ENCODE measurements around the gene CRYL1. TPM values are rescaled to one million over a fixed set of nuclear protein-coding genes. Genes with fewer than 3 reads are reported as not detected.

The CRYL1 gene
- total RNA-seq, 1 donor from 2014 or later, result 36.8 TPM

DNA sequence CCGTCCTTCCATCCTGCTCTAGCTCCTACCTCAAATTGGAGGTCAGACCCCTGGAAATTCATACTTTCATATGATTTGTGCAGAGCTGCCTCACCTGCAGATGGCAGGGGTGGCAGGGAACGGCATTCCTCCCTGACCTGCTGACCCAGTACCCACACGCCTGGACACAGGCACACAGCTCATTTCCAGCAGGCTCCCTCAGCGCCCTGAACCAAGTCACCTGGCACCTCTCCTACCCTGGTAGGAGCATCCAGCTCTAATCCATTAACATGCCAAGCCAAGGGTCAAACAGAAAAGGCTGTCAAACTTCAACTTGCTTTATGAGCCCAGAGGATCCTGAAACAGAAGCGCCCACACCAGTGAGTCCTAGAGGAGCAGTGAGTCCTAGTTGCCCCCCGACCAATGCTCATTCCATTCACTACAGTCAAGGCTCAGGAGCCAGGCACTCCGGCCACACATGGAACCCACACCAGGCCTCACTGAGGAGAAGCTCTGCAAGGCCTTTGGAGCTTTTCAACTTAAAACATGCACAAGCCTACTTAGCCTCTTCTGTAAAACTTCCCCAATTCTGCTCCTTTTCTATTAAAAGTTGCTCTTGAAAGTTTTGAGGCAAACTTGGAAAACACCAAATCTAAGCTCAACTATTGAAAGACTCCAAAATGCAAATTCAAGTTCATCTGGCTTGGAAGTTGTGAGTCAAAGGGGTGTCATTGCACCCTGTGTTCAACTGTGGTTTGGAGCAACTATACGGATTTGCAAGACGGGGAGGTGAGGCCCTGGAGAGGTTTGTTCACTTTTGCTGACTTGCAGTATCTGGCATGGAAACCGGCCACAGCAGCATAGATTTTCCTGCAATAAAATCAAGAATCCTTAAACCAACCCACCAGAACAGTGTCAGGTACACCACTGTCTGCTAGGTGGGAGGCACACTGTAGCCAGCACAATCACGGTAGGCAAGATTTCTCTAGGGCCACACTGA lies 96.7 kb downstream of the CRYL1 start:
- no peak for DNase-seq (ENCODE audit: low read depth in 2 of 2)

- DNase-seq (ENCODE audit: low read depth in 2 of 2), result no peak
These were observed 98.8 kb downstream of the CRYL1 start for GRCh38 chr13:20426766-20427448.

DNA sequence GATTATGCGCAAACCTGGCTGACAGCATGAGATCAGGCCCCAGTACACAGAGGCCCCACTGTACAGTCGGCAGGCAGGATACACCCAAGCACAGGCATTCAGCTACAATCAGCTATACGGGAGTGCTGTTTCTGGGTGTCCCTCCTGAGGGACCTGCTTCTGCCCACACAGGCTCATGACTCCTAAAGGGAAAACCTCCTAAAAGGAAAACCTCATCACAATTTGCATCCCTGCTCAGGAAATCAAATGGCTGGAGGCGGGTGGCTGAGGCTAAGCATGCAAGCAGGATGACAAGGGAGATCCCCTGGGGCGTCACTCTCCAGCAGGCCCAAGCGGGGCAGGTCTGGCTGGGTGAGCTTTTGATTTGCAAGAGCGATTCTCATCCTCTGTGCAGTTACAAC lies 99.8 kb downstream of the CRYL1 start:
- DNase-seq (ENCODE audit: low read depth in 2 of 2), result no peak

DNA sequence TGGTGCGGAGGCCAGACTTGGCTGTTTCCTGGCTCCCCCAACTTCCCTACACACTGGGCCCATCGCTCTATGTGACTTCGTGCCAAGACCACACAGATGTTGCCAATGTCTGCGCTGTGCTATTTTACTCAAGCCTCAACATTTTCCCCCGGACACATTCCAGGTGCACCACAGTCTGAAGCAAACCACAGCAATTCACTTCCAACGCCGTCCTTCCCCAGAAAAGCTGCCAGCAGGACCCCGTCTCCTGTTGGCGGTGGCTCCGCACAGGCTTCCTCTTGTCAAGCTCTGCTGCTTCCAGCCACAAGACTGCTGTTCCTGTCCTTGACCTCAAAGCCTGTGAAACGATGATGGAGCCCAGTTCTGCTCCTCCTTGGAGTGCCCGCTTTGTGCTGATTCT lies 100.7 kb downstream of the CRYL1 start:
- DNase-seq (ENCODE audit: low read depth in 2 of 2), result no peak

DNA sequence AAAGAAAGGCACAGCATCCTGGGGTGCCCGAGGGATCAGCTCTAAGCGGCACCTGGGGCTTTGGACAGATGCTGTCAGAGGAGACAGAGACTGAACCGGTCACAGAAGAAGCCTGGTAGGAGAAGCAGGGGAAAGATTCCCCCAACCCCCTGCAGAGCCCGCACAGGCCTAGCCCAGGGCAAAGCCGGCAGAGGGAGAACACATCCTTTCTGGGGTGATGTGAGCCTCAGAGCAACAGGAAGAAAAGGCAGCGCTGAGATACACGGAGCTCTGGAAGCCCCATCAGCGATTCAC lies 101.2 kb downstream of the CRYL1 start:
- no peak for DNase-seq (ENCODE audit: low read depth in 2 of 2)

- no peak for DNase-seq (ENCODE audit: low read depth in 2 of 2)
These were observed 103.3 kb downstream of the CRYL1 start for GRCh38 chr13:20422362-20422761.

- no peak for DNase-seq (ENCODE audit: low read depth in 2 of 2)
These were observed 104.7 kb downstream of the CRYL1 start for GRCh38 chr13:20420938-20421337.

DNA sequence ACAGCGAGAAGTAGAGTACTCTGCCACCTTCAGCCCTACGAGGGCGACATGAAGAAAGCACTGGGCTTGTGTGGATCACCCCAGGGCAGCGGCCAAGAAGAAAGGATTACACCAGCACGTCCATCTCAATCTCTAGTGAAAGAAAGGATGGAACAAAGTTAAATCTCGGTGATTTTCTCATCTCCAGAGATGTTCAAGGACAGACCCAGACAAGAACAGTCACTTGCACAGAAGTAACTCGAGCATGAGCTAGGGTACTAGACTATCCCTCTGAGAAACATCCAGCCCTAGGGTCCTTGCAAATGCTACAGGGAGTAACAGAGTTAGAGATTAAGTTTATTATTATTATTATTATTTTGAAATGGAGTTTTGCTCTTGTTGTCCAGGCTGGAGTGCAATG lies 106.7 kb downstream of the CRYL1 start:
- no peak for DNase-seq (ENCODE audit: low read depth in 2 of 2)

- DNase-seq (ENCODE audit: low read depth in 2 of 2), result no peak
These were observed 109.4 kb downstream of the CRYL1 start for GRCh38 chr13:20416223-20416745.

- DNase-seq (ENCODE audit: low read depth in 2 of 2), result no peak
These were observed 110.0 kb downstream of the CRYL1 start for GRCh38 chr13:20415694-20416107.

GRCh38 chr13:20415306-20415679 lies 110.4 kb downstream of the CRYL1 start:
- no peak for DNase-seq (ENCODE audit: low read depth in 2 of 2)

GRCh38 chr13:20414546-20415305 lies 110.9 kb downstream of the CRYL1 start:
- no peak for DNase-seq (ENCODE audit: low read depth in 2 of 2)

DNA sequence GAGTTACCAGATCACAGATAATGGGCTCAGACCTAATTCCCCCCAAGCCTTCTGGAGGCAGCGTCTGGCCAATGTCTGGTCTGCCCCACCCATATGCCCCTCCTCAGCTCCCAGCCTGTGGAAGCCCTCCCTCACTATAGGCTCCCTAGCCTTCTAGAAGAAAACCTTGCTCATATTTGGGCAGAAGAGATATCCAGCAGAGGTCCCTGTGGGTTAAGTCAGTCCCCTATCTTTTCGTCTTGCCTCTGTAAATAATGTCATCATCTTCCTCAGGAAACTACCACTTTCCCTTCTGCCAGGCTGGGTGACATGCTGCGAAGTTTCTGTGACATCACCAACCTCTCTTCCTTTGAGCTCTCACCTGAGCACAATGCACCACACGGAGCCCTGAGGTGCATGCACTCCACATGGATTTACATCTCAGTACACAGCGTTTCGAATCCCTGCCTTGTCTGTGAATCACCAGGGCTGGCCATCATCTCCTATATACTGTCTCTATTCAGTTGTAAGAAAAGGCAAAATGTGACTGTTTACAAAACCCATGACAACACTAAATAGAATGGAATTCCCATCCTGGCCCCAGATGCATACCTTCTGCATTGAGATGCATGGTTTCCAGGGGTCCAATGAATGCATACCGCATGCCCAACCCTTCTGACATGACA lies 112.8 kb downstream of the CRYL1 start:
- no peak for DNase-seq (ENCODE audit: low read depth in 2 of 2)

DNA sequence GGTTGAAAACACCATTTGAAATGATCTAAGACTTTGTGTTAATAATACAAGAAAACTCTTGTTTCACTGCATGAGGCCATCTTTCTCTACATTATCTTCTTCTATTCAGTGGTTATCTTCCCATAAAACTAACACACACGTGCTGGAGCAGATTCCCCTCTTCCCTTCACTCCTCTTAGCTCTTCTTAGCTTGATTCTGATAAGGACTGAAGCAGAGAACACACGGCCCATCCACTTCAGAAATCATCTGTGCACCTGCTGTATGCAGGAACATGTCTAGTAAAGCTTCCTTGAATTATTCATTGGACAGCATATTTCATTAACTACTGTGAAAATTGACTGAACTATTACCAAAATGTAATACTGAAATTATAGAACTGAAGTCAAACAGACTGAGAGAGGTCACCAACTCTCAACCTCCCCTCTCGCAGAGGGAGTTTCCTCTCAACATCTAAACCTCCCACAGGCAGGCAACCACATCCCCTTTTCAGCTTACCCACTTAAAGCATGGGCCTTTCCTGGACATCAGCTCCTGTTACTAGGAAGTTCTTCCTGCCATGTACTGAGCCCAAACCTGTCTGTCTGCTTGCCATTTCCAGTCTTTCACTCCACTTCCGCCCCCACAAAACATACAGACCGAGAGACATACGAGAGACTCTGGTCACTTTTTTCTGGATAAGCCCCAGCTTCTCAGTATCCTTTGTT lies 113.9 kb downstream of the CRYL1 start:
- no peak for DNase-seq (ENCODE audit: low read depth in 2 of 2)

DNA sequence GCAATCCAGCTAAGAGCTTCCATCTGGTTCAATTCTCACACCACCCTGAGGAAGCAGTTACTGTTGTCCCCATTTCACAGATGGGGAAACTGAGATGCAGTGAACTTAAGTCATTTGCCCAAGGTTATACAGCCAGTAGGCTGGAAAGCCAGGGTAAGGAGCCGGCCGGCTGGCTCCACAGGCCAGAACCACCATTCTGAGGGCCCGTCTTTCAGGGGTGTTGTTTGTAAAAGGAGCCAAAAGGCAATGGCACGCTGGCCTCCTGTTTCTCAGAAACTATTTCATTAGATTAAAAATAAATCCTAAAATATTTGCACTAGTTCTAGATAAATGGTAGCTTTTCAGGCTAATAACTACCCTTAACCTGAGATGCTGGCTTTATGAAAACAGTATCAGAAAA lies 114.9 kb downstream of the CRYL1 start:
- DNase-seq (ENCODE audit: low read depth in 2 of 2), result no peak

- no peak for DNase-seq (ENCODE audit: low read depth in 2 of 2)
These were observed 117.5 kb downstream of the CRYL1 start for GRCh38 chr13:20408181-20408580.

DNA sequence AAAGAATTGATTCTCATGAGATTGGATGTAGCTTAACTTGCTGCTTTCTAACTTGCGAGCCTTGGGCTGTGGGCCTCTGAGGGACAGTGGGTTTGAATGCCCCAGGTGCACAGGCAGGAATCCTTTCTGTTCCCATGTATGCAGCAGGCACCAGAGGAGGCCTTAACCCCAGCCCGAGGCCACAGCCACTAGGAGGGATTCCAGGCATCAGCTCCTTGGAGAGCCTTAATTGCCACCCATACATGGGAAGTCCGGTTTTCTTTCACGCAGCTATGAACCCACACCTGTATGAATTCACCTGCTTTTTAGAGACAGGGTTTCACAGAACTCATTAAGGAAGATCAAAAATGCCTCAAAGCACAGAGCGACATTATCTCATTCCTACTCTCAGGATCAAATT lies 117.9 kb downstream of the CRYL1 start:
- no peak for DNase-seq (ENCODE audit: low read depth in 2 of 2)

- no peak for DNase-seq (ENCODE audit: low read depth in 2 of 2)
These were observed 120.0 kb downstream of the CRYL1 start for GRCh38 chr13:20405691-20406090.

- no peak for DNase-seq (ENCODE audit: low read depth in 2 of 2)
These were observed 121.0 kb downstream of the CRYL1 start for GRCh38 chr13:20404488-20405222.

DNA sequence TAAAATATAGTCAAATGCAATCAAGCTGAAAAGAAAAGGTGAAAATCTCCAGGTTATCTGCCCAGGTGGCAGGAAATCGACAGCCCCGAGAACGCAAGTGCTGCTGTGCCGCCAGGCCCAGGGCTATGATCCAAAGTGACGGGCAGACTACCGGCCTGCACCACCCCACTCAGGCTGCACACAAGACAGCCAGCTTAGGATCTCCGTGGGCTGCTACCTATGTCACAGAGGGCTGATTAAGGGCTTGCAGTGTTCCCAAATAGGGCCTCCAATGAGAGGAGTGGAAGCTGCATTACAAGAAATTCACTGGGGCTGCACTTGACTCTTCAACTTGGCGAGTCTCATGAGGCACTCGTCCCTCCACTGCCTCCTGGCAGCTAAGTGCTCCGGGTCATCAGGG lies 121.8 kb downstream of the CRYL1 start:
- no peak for DNase-seq (ENCODE audit: low read depth in 2 of 2)

Data from dermis microvascular lymphatic vessel endothelial cell (primary cell).